GM19328 (cell line): Measurements from ENCODE around the gene UBA1.

Source experiments
- ATAC-seq: cut with Tn5 transposase; IDR thresholded peaks from one replicate; pipeline ENCODE4 v1.9.1; 2021; ENCODE audit warnings: mild to moderate bottlenecking, moderate library complexity; ENCODE audit not compliant: unreplicated experiment

Gene UBA1

DNA sequence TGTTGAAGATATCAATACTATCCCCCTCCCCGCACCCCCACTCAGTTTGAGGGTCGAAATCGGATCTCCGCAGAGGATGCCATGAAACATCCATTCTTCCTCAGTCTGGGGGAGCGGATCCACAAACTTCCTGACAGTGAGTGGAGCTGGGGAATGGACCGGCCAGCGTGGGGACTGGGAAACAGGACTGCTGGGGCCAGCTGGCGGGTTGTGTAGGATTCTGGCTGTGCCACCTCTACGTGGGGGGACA is 33.6 kb downstream of the UBA1 start:
- ATAC-seq: no peak

DNA sequence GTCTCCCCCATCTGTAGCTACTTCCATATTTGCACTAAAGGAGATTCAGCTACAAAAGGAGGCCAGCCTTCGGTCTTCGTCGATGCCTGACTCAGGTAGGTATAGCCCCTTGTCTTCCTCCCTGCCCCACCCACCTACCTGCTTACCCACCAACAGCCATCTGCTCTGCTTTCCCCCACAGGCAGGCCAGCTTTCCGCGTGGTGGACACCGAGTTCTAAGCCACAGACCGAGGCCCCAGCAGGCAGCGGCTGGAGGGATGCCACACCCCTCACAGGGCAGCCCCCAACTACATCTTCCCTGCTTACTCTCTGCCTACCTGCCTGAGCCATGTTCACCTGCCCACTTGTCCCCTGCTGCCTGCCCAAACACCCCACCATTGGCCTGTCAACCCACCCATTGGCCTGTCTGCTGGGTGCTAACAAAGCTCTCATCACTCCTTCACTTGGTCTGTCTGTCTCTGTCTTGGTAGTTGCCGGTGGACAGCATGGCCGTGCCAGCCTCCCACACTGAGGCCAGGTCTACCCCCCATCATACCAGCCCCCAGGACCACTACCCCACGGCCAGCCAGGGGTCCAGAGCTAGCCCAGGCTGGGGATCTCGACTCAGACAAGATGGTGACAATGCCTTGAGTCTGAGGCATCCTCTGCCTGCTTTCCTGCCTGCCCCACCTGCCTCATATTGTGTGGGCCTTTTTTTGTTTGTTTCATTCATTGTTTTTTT is 35.1 kb downstream of the UBA1 start:
- ATAC-seq: no peak

DNA sequence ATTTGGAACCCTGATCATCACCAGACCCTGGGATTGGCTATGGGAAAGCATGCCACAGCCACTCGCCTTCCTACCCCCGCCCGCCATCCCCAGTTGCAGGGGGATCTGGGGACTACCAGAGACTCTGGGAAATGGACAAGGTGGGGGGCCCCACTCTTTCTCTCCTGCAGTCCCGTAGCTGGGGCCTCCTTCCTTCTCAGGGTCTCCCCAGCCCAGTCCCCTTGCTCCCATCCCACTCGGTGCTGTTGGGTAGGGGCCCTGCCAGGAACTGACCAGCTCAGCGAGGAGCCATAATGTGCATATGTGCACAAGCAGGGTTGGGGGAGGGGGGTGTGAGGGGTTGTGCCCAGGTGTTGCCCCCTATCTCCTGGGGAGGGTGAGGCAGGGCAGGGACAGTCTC is 35.8 kb downstream of the UBA1 start:
- no peak for ATAC-seq

DNA sequence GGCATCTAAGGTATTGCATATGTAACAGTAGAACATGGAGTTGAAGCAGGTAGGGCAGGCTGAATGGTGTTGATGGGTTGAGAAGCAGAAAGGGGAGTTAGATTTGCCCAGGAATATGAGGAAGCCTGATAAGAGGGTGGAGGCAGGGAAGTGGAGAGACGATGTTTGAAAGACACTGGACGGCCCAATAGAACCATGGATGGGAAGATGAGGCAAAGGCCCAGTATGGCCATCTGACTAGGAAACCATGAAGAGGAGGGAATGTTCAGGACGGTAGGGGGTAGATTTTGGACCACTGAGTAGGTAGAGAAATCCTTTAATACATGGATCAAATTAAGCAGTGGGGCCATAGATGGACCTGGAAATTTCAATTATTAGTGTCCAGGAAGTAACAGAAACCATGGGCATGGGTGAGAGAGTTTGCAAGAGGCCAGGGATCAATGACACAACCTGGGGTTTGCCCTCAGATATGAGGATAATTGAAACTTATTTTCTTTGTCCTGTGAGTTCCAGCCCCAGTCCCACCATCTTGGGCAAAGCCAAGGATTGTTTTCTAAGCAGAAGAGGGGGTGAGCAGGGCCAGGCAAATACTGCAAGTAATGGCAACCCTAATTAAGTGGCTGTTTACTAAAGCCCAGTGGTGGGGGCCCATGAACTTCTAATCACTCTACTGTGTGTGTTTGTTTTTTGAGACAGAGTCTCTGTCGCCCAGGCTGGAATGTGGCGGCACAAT is 36.7 kb downstream of the UBA1 start:
- no peak for ATAC-seq

DNA sequence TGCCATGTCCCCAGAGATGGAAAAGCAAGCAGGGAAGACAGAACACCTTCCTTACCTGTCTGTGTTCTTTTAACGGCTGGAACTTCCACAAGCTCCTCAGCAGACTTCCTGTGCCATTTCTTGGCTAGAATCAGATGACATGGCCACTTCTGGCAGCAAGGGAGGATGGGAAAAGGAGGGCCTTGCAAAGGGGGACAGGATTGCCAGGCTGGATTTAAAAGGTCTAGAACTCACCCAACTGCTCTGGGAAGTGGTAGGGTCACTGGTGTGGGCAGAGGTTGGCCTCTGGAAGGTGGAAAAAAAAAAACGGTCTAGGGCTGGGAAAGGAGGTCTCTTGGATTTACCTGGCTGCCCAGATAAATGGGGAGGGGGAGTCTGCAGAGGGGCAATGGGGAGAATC is 37.5 kb downstream of the UBA1 start:
- no peak for ATAC-seq

DNA sequence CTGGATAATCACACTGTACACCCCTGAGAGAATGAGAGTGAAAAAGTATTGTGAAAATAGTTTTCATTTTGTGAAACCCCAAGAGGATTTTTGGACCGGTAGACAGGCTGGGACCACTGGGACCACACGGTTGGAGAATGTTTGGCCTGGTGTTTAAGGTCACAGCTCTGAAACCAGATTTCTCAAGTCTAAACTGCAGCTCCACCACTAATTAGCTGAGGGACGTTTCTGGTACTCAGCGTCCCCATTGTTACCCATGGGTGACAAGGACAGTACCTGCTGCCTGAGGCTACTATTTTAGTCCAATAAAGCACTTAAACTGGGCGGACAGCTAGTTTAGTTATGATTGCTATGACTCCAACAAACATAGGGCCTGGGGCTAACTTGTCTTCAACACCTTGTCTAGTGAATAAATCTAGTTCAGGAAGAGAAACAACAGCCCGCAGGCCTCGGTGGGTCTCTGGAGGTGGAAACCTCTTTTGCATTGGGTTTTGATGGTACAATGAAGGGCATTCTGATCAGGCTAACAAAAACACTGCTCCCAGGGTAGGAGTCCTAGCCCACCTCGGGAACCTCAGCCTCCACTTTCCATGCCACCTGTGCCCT is 38.7 kb downstream of the UBA1 start:
- no peak for ATAC-seq

DNA sequence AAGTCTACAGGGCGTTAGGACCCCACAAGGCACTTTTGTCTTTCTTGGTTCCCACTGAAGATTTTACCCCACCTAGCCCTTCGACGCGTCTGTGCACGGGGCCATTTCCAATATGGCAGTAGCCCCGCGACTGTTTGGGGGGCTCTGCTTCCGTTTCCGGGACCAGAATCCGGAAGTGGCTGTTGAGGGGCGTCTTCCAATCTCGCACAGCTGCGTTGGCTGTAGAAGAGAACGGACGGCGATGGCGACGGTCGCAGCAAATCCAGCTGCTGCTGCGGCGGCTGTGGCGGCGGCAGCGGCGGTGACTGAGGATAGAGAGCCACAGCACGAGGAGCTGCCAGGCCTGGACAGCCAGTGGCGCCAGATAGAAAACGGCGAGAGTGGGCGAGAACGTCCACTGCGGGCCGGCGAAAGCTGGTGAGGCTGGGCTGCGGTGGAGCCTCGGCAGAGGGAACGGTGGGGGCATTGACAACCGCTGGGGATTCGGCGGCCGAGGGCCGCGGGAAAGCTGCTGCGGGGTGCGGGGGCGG is 39.2 kb downstream of the UBA1 start, which contains the start of gene USP11:
Gene USP11 (plus strand): TSS at position 207 of the 530 bp plus-strand sequence. CDS start 35 bp downstream, at position 242.
- no peak for ATAC-seq

DNA sequence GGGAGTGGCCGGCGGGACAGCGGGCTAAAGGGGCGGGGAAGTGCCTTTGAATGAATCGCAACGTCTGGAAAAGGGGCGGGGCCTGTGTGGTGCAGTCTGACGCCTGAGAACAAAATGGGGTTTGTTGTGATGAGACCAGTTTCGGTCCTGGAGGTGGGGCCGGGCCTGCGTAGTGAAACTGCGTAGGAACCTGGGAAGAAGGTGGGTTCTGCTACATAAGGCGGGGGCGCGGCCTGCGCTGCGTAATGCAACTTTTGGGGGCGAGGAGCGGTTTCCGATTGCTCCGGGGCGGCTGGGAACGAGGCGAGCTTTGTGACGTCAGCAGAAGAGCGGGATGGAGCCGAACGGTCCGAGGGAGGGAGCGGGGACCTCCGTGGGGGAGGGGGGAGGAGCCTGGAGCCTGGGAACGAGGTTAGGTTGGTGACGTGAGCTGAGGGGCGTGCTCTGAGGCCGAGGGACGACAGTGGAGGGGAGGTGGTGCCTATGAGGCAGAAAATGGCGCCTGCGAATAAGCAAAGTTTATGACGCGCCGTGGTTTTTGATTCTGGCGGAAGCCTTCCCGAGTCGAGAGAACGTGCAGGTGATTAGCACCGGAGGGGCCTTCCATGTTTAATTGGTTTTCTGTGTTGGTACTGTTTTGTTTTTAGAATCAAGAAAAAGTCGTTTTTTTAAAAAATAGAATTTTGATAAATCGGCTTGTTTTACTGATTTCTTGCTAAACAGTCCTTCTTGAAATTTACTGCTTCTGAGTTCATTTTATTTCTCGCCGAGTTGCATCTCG is 39.9 kb downstream of the UBA1 start:
- ATAC-seq: peak; percentile 80

DNA sequence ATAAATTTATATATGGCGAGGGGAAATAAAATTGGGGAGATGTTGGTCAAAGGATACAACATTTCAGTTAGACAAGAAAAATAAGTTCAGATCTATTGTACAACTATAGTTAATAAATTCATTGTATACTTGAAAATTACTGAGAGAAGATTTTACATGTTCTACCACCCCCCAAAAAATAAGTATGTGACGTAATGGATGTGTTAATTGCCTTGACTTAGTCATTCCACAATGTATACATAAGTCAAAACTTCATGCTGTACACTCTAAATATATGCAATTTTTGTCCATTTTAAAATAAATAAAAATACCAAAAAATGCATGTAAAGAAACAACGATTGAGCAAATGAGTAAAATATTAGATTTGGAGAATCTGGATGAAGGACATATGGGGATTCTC is 41.0 kb downstream of the UBA1 start:
- no peak for ATAC-seq

DNA sequence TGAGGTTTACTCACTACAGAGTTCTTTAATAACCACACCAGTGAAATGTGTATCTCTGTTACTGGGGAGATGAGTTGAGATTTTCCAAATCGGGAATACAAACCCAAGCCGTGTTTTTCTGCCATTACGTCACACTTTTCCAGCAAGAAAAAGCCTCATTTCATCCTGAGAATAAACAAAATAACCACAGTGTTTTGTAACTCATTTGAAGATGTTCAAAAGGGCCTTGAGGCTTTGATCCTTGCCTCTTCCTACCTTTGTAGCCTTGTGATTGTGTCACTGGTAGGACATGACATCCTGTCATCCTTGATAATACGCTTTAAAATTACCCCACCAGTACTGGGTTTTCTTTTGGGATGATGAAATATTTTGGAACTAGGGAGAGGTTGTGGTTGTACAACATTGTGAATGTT is 42.1 kb downstream of the UBA1 start:
- ATAC-seq: no peak

DNA sequence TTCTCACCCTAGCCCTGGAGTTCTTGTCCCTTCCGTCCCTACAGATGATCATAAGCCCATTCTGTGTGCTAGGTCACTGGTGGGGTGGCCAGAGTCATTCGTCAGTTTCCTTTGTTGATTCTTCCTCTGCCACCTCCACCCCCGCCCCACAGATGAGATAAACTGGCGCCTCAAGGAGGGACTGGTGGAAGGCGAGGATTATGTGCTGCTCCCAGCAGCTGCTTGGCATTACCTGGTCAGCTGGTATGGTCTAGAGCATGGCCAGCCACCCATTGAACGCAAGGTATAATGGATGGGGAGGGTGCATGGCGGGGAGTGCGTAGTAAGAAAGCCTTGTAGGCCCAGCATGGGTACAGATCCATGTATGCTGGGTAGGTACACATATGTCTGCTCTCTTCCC is 45.6 kb downstream of the UBA1 start:
- ATAC-seq: no peak

DNA sequence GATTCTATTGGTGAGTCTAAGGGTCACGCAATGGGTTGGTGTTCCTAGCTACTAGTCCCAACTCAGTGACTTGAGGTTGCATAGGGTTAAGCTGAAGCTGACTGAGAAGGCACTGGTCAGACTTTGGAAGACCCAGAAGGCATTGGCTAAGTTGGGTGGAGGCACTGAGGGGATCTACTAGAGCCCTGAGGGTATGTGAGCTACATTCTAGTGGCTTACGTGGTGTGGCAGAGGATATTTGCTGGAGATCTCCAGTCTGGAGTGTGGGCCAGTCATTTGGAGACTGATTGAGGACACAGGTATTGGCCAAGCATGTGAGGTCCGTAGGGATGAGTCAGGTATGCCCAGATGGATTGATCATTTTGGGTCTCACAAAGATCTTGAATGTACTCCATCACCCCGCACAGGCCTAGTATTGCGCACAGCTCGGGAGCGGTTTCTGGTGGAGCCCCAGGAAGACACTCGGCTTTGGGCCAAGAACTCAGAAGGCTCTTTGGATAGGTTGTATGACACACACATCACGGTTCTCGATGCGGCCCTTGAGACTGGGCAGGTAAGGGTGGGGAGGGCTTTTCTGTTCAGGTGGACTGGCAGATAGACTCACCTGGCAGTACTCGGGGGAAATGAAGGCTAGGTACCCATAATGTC is 46.4 kb downstream of the UBA1 start:
- ATAC-seq: no peak

DNA sequence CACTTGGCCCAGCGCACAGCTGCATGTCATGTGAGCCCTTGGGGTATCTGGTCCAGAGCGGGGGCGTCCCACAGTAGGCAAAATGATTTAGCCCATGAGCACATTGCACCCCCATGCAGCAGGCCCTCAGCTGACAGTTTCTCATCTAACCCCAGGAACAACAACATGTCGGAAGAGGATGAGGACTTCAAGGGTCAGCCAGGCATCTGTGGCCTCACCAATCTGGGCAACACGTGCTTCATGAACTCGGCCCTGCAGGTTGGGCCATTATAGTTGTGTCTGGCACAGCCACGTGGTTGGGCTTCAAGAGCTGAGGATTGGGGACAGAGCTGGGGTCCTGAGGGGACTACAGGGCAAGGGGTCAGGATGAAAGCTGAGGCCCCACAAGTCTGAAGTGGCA is 47.0 kb downstream of the UBA1 start:
- no peak for ATAC-seq

DNA sequence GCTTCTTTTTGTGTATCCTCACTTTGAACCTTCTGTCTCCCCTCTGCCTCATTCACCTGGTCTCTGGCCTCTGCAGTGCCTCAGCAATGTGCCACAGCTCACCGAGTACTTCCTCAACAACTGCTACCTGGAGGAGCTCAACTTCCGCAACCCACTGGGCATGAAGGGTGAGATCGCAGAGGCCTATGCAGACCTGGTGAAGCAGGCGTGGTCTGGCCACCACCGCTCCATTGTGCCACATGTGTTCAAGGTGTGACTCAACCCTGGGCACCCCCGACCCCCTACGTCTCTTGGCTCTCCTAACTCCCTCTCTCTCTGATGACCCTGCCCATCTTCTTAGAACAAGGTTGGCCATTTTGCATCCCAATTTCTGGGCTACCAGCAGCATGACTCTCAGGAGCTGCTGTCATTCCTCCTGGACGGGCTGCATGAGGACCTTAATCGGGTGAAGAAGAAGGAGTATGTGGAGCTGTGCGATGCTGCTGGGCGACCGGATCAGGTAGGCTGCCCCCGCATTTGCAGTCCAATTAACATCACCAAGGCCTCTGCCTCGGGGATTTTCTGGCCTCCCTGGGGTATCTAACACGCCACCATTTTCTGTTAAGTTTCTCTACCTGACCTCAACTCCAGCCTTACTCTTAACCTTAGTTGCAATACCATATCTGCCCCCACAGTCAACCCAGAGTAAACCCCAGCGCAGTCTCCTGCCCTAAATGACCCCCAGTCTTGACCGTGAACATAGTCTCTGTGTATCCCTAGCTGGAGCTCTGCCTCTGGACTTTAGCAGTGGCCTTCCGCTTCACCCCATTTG is 47.8 kb downstream of the UBA1 start:
- no peak for ATAC-seq

DNA sequence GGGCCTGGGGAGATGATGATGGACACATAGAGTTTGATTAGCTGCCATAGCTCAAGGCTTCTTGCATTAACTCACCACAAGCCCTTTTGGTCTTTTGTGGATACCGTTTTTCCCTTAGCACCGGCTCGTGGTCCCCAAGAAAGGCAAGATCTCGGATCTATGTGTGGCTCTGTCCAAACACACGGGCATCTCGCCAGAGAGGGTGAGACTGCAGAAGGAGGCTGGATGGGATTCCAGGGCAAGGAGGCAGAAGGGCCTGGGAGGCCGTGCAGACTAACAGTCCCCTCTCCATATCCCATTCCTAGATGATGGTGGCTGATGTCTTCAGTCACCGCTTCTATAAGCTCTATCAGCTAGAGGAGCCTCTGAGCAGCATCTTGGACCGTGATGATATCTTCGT is 48.7 kb downstream of the UBA1 start:
- ATAC-seq: no peak

DNA sequence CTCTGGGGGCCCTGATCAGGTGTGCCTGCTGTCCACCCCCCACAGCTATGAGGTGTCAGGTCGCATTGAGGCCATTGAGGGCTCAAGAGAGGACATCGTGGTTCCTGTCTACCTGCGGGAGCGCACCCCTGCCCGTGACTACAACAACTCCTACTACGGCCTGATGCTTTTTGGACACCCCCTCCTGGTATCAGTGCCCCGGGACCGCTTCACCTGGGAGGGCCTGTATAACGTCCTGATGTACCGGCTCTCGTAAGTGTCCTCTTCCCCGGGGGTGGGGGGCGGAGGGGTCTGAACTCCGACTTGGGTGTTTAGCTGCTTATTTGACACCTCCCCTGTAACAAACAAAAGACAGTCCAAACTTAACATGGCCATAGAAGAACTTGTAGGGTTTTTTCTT is 49.7 kb downstream of the UBA1 start:
- ATAC-seq: no peak

DNA sequence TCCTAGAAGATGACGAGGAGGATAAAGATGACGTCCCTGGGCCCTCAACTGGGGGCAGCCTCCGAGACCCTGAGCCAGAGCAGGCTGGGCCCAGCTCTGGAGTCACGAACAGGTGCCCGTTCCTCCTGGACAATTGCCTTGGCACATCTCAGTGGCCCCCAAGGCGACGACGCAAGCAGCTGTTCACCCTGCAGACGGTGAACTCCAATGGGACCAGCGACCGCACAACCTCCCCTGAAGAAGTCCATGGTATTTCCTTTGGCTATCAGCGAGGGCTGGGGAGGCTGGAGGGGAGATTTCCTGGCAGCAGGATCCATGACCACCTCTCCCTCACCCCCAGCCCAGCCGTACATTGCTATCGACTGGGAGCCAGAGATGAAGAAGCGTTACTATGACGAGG is 51.0 kb downstream of the UBA1 start:
- no peak for ATAC-seq

DNA sequence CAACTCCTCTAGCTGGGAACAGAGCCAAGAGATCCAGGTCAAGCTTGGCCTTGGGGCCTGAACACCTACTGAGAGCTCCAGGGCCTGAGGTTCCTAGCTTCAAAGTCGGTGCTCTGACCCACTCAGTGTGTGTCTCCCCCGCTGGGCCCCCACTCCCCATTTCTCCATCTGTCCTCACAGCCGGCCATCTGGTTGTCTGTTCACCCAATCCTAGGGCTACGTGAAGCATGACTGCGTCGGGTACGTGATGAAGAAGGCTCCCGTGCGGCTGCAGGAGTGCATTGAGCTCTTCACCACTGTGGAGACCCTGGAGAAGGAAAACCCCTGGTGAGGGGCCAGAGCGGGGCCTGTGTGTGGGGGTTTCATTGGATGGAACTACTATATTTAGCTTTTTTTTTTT is 51.5 kb downstream of the UBA1 start:
- ATAC-seq: no peak

DNA sequence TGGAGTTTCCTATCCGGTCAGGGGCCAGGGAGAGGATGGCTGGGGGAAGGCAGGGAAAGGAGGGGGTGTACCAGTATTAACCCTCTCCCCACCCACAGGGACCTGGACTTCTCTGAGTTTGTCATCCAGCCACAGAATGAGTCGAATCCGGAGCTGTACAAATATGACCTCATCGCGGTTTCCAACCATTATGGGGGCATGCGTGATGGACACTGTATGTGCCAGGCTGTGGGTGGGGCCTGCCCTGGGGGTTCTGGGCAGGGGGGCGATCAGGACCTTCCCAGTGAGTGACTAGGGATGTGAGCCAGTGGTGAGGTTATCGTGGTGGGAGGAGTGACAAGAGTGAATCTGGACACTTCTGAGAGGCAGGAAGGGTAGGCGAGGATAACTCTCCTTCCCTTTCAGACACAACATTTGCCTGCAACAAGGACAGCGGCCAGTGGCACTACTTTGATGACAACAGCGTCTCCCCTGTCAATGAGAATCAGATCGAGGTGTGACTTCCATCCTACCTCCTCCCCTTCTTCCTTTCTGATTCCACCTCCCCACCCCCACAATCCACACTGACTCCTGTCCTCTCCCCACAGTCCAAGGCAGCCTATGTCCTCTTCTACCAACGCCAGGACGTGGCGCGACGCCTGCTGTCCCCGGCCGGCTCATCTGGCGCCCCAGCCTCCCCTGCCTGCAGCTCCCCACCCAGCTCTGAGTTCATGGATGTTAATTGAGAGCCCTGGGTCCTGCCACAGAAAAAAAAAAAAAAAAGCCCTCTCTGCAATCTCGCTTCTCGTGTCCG is 53.8 kb downstream of the UBA1 start:
- ATAC-seq: no peak
